GM18873 (cell line): Measurements from ENCODE around the gene MYL6.

Source experiments
- ATAC-seq: cut with Tn5 transposase; IDR thresholded peaks from one replicate; pipeline ENCODE4 v1.9.1; 2021; ENCODE audit warnings: mild to moderate bottlenecking, moderate library complexity, moderate number of reproducible peaks; ENCODE audit not compliant: unreplicated experiment, low FRiP score

Gene MYL6

GRCh38 chr12:56129206-56129941 lies 28.8 kb upstream of the MYL6 start:
- no peak for ATAC-seq

DNA sequence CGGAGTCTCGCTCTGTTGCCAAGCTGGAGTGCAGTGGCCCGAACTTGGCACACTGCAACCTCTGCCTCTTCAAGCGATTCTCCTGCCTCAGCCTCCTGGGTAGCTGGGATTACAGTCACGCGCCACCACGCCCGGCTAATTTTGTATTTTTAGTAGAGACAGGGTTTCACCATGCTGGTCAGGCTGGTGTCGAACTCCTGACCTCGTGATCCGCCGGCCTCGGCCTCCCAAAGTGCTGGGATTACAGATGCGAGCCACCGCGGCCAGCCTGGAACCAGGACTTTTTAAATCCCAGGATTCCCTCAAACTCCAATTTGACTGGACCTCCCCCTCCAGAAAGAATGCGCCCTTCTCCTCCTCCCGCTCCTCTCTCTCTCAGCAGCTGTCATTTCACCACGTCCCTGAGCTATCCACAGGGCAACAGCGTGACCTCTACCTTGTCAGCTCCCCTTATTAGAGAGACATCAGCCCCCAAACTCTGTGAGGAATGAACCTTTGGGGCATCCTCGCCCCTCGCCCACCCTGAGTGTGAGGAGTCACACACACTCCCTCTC lies 28.1 kb upstream of the MYL6 start:
- no peak for ATAC-seq

DNA sequence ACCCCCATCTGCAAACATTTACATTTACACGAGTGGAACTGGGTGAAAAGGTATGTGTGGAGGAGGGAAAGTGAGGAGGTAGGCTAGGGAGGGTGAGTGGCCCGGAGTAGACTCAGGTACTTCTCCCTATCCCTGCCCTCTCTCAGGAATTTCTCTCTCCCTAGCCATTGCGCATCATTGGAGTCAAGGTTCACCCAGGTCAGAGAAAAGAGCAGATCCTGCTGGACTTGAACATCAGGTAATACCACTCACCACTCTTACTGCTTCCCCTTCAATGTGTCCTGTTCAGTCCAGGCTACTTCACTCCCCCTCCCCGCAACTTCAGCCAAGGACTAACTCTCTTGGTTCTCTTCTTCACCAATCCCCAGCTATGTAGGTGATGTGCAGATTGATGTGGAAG lies 27.3 kb upstream of the MYL6 start:
- no peak for ATAC-seq

GRCh38 chr12:56134897-56135296 lies 23.3 kb upstream of the MYL6 start:
- ATAC-seq, result no peak

- ATAC-seq, result no peak
Observed at GRCh38 chr12:56137853-56138571, 20.1 kb upstream of the MYL6 start.

DNA sequence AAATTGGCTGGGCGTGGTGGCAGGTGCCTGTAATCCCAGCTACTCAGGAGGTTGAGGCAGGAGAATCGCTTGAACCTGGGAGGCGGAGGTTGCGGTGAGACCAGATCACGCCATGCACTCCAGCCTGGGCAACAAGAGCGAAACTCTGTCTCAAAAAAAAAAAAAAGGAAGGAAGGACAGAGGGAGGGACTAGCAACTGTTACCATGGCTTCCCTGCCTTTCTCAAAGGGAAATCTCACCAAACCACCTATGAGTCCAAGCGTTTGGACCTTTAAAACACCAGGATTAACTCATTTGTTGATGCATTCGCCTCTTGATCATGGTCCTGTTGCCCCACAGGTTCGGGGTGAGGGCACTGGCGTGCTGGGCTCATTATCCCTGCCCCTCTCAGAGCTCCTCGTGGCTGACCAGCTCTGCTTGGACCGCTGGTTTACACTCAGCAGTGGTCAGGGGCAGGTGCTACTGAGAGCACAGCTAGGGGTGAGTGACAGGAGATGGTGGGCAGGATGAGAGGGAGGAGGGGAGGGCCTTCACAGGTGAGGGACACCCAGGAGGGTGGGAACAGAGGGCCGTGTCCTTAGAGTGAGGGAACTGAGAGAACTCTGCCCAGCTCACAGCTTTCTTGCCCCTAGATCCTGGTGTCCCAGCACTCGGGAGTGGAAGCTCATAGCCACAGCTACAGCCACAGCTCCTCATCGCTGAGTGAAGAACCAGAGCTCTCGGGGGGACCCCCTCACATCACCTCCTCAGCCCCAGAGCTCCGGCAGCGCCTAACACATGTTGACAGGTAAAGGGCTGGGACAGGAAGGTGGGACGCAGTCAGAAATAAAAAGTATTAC lies 16.0 kb upstream of the MYL6 start:
- ATAC-seq, result no peak

DNA sequence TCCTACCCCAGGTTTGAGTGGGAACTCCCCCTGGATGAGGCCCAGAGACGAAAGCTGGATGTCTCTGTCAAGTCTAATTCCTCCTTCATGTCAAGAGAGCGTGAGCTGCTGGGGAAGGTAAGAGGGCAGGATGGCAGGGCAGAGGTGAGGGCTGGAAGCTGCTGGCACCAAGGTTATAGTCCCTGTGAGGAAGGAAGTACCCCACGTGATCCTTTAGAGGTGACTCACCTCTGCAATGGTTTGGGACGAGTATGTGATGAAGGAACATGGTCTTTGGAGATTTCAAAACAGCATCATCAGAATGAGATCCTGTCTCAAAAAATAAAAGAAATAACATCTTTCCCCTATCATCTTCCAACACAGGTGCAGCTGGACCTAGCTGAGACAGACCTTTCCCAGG lies 14.9 kb upstream of the MYL6 start:
- no peak for ATAC-seq

DNA sequence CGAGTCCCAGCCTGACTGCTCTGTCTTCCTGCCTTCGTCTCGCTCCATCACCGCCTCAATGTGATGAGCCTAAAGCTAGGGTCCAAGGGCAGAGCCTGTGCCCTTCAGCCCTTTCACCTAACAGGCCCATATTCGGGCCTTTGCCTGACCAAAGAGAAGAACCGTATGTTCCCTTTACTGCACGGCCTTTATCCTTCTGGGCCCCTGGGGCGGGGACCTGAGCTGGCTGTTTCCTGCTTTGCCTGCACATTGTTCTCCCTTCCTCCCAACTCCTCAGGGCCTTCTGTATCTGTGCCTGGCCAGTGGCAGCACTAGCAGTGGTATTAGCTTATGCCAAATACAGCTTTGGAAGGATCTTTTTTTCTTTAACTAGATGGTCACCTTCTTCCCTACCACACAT lies 14.3 kb upstream of the MYL6 start:
- ATAC-seq, result no peak

DNA sequence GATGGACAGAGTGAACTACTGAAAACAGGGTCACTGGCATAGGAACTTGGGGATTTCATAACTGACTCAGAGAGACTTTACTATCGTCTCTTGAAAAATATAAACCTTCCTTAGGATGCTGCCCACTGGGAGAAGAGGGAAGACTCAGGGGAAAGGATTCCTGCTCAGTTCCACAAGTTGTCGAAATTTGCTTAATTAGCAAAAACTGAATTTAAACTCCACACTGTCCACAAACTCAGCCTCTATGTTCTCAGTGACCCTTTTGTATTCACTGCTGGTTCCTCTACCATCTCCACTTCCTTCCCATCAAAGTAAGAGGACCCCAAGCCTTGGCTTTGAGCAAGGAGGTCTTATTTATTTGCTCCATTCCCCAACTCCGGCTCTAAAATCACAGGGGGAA lies 12.9 kb upstream of the MYL6 start:
- ATAC-seq, result no peak

- ATAC-seq, result no peak
Observed at GRCh38 chr12:56146492-56147460, 11.4 kb upstream of the MYL6 start.

DNA sequence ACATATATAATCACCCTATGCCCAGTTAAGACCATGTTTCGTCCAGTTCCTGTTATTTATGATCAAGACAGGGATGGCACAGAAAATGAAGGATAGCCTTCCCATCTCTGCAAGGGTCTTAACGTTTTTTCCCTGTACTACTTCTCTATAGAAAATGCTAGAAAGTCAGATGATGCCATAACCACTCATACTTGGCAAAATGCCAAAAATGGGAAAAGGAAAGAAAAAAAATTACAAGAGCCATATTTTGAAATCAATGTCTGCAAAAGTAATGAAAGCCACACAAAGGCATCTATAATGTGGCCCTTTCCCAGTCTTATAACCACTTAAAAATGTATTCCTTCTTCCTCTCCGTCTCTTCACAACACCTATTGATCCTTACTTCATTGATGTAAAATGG lies 7.6 kb upstream of the MYL6 start:
- ATAC-seq, result no peak

DNA sequence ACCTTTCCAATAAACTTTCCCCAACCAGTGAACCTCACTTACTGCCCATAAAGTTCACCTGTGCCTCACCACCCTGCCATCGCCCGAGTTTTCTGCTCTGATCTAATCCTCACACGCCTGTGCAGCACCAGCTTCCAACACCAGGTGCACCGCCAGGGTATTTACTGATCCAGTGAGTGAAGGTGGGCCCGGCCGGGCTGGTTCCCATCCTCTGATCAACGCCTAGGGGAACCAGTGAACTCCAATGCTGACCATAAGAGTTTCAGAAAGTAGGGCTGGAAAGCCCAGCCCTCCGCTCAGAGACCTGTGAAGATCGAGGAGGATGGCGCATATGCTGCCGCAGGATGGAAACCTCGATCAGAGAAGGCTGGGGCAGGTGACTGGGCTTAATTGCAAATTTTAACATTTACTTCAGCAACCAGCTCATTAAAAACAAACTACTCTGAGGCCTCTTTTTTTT lies 6.5 kb upstream of the MYL6 start:
- peak; percentile 42 for ATAC-seq

DNA sequence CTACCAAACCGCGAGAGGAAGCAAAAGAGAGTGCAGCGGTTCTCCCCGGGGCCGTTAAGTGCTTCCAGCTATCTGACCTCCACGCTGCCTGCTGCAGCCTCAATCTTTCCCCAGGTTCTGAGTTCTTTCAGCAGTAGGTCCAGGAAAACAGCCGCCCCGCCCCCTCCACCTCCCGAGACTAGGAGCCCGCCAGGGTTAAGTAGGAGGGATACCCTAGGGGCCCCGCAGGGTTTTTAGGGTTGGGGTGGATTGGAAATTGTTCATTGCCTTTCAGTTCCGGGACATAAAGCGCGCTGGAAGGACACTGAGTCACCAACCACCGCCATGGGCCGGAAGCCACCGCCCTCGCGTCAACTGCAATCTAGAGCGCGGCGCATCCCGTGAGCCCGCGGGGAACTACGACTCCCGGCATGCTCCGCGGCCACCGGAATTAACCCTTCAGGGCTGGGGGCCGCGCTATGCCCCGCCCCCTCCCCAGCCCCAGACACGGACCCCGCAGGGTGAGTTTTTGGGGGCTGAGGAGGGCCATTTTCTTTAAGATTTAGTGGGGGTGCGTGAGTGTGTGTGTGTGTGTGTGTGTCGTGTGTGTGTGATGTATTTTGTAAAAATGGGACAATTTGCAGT lies 5.9 kb upstream of the MYL6 start, which contains the start of gene MYL6B:
MYL6B (plus strand) TSS at position 456 of the 624 bp plus-strand sequence. CDS start 1,332 bp downstream, outside the sequence.
- ATAC-seq, result peak; percentile 74

GRCh38 chr12:56152756-56153677 lies 5.1 kb upstream of the MYL6 start:
- no peak for ATAC-seq

DNA sequence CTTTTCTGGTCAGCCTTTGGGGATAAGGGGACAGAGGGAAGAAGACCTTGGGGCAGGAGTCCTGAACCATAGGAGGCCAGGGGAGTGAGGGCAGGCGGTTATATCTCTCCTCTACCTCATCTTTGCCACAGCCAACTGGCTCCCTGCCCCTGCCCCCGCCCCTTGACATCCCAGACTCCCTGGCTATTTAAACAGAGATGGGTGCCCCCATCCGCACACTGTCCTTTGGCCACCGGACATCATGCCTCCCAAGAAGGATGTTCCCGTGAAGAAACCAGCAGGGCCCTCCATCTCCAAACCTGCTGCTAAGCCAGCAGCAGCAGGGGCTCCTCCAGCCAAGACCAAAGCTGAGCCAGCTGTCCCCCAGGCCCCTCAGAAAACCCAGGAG lies 4.5 kb upstream of the MYL6 start:
- no peak for ATAC-seq

DNA sequence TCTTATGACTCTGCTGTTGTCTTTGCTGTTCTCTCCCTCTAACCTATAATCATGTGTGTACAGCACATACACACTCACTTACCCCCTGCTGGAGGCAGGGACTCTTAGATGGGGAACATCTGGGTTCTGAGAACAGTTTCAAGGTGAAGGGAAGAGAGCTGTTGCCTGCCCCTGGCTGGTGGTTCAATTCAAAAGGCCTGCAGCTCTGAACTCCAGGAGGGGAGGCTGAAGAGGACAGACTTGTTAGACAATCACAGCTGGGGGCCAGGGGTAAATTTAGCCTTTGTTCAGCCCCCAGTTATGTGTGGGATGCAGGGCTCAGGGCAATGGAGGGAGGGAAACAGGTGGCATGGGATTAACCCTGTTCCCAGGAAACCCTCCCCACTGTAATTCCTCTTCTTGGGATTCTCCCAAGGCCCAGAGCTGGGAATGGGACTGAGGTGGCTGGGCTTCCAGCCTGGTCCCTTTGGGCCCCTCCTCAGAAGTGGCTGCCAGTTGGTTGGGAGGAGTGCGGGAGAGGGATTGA lies 3.9 kb upstream of the MYL6 start:
- no peak for ATAC-seq

DNA sequence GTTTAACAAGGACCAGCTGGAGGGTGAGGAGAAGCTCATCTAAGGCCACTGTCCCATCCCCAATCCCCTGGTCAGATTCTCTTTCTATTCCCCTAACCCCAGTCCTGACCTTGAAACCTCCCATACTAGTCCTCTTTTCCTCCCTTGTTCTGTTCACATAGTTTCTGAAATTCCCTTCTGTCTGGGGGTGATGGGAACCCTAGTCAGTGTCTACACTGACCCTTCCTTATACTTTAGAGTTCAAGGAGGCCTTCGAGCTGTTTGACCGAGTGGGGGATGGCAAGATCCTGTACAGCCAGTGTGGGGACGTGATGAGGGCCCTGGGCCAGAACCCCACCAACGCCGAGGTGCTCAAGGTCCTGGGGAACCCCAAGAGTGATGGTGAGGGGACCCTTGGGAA lies 3.3 kb upstream of the MYL6 start:
- ATAC-seq, result no peak
